ENCODE measurements around the gene ACSL5.

DNA sequence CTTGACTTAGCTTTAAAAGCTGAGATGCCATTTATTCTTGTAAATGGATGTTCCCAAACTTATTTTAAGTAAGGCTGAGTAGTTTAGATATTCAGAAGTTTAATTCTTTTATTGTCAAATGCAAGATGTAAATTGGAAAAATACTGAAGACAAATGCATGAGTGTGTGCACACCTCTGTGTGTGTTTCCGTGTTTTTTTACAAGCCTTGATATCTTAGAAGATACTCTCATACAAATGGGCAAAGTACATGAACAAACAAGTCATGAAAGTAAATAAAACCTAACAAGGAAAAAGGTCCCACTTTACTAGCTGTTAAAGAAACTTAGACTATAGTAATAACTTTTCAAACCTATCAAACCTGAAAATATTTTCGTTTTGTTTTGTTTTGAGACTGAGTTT is 29.0 kb downstream of the ACSL5 start:
- TF ChIP-seq POLR2A (IDR thresholded peaks at IDR 0.05): no peak
- TF ChIP-seq, protein P1, sequence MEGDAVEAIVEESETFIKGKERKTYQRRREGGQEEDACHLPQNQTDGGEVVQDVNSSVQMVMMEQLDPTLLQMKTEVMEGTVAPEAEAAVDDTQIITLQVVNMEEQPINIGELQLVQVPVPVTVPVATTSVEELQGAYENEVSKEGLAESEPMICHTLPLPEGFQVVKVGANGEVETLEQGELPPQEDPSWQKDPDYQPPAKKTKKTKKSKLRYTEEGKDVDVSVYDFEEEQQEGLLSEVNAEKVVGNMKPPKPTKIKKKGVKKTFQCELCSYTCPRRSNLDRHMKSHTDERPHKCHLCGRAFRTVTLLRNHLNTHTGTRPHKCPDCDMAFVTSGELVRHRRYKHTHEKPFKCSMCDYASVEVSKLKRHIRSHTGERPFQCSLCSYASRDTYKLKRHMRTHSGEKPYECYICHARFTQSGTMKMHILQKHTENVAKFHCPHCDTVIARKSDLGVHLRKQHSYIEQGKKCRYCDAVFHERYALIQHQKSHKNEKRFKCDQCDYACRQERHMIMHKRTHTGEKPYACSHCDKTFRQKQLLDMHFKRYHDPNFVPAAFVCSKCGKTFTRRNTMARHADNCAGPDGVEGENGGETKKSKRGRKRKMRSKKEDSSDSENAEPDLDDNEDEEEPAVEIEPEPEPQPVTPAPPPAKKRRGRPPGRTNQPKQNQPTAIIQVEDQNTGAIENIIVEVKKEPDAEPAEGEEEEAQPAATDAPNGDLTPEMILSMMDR (IDR thresholded peaks at IDR 0.05): no peak
